B cell (primary cell): ENCODE data around the gene TBL1XR1. TPM values are rescaled to one million over a fixed set of nuclear protein-coding genes. Genes with fewer than 3 reads are reported as not detected.

Experiments
- ATAC-seq: fragments of 200-7000 bp; cut with Tn5 transposase; one replicate; pipeline ENCODE4 v1.10.0; 2021; ENCODE audit warnings: low read depth, mild to moderate bottlenecking, moderate number of reproducible peaks, moderate library complexity
- CTCF ChIA-PET: fragments of 350-600 bp; sonication (Branson Sonifier 250); formaldehyde crosslinking; loops from one replicate; lab custom pipeline; 2021; ENCODE audit warnings: antibody characterized with exemption, inconsistent platforms; lab: Charles Lee
- POLR2A ChIA-PET: fragments of 350-600 bp; sonication (Branson Sonifier 250); formaldehyde crosslinking; loops from one replicate; lab custom pipeline; 2021; ENCODE audit warnings: antibody characterized with exemption; lab: Charles Lee
- DNase-seq: peaks from one replicate; pipeline ENCODE4 v3.0.0; 2013
- H2AFZ ChIP-seq: 2 replicates; pipeline ENCODE4 v1.6.1; 2012; ENCODE audit warnings: mild to moderate bottlenecking, low read depth, low read length; ENCODE audit not compliant: insufficient read depth, poor library complexity, severe bottlenecking
- H3K27ac ChIP-seq, 2 donors: 1 replicate in 1 of 2; 2 replicates in 1 of 2; pipeline ENCODE4 v1.5.1; 2012 to 2013; ENCODE audit warnings: low read length in 2 of 2, mild to moderate bottlenecking in 2 of 2, moderate library complexity in 1 of 2
- H3K27me3 ChIP-seq, 4 experiments: fragments of 200-600 bp in 1 of 4; sonication (generic) in 1 of 4; replicated peaks in 1 of 4; 1 replicate in 2 of 4; 2 replicates in 2 of 4; pipeline versions ENCODE4 v1.6.1 to v1.7.0; 2013 to 2016; ENCODE audit warnings: low read length in 3 of 4, mild to moderate bottlenecking in 2 of 4, mixed read lengths in 1 of 4, moderate library complexity in 1 of 4; ENCODE audit not compliant: insufficient read depth in 4 of 4, control insufficient read depth in 3 of 4; ENCODE audit errors: control extremely low read depth in 1 of 4
- H3K36me3 ChIP-seq, 2 experiments: replicated peaks in 1 of 2; 1 replicate in 1 of 2; 2 replicates in 1 of 2; pipeline versions ENCODE4 v1.6.1 to v1.7.1; 2013; ENCODE audit warnings: low read length in 1 of 2; ENCODE audit not compliant: insufficient read depth in 2 of 2, control insufficient read depth in 1 of 2; ENCODE audit errors: control extremely low read depth in 1 of 2, extremely low read depth in 1 of 2
- H3K4me1 ChIP-seq, 2 donors: fragments of 200-600 bp in 1 of 2; sonication (generic) in 1 of 2; 1 replicate in 1 of 2; 2 replicates in 1 of 2; pipeline versions ENCODE4 v1.5.1 to v1.6.1; 2013 to 2017; ENCODE audit warnings: low read length in 2 of 2; ENCODE audit not compliant: control insufficient read depth in 2 of 2, insufficient read depth in 2 of 2
- H3K4me2 ChIP-seq: replicated peaks from 2 replicates; pipeline ENCODE3; 2012; ENCODE audit warnings: mild to moderate bottlenecking, low read depth, low read length; ENCODE audit not compliant: poor library complexity, severe bottlenecking
- H3K4me3 ChIP-seq, 5 experiments: fragments of 200-600 bp in 1 of 5; sonication (generic) in 1 of 5; 1 replicate in 3 of 5; 2 replicates in 2 of 5; pipeline versions ENCODE4 v1.5.1 to v1.7.0; 2011 to 2016; ENCODE audit warnings: low read length in 4 of 5, mild to moderate bottlenecking in 4 of 5, low read depth in 2 of 5, control low read depth in 1 of 5, moderate library complexity in 1 of 5; ENCODE audit not compliant: insufficient read depth in 1 of 5; ENCODE audit errors: control extremely low read depth in 1 of 5, extremely low read depth in 1 of 5
- H3K79me2 ChIP-seq: fragments of 200-600 bp; sonication (generic); one replicate; pipeline ENCODE4 v1.6.0; 2016; ENCODE audit warnings: low read length; ENCODE audit not compliant: control insufficient read depth, insufficient read depth
- H3K9ac ChIP-seq: fragments of 200-600 bp; sonication (generic); 2 replicates; pipeline ENCODE4 v1.6.1; 2017; ENCODE audit warnings: mild to moderate bottlenecking, low read length, moderate library complexity
- H3K9me3 ChIP-seq, 3 donors: one replicate each; pipeline versions ENCODE4 v1.6.1 to v1.7.1; 2013; ENCODE audit warnings: low read length in 2 of 3; ENCODE audit not compliant: control insufficient read depth in 2 of 3, insufficient read depth in 1 of 3; ENCODE audit errors: control extremely low read depth in 1 of 3
- H4K20me1 ChIP-seq: 2 replicates; pipeline ENCODE4 v1.6.0; 2012; ENCODE audit warnings: mild to moderate bottlenecking, low read length; ENCODE audit not compliant: insufficient read depth, control insufficient read depth, poor library complexity, severe bottlenecking
- H3K27ac Mint-ChIP-seq: one replicate; pipeline ENCODE4 v1.8.0; 2021; ENCODE audit warnings: mixed read lengths
- H3K27me3 Mint-ChIP-seq: one replicate; pipeline ENCODE4 v1.8.0; 2021; ENCODE audit warnings: mixed read lengths
- H3K4me1 Mint-ChIP-seq: one replicate; pipeline ENCODE4 v1.8.0; 2021; ENCODE audit warnings: mixed read lengths
- H3K4me3 Mint-ChIP-seq: one replicate; pipeline ENCODE4 v1.8.0; 2021; ENCODE audit warnings: mixed read lengths
- H3K9me3 Mint-ChIP-seq: one replicate; pipeline ENCODE4 v1.8.0; 2022; ENCODE audit warnings: mixed read lengths; ENCODE audit not compliant: insufficient read depth
- EZH2 ChIP-seq: IDR thresholded peaks from 2 replicates; pipeline ENCODE4 v1.6.1; 2012; ENCODE audit warnings: borderline replicate concordance, low read depth, mild to moderate bottlenecking, moderate library complexity, low read length; ENCODE audit not compliant: insufficient read depth, poor library complexity, severe bottlenecking
- WGBS: methylation state at CpG from one replicate; pipeline ENCODE4 v1.1.5; 2013; ENCODE audit warnings: missing lambda C conversion rate; ENCODE audit not compliant: insufficient coverage; 5-methylcytosine and 5-hydroxymethylcytosine counted together
- intact Hi-C: fragments of 100-400 bp; cut with micrococcal nuclease; formaldehyde crosslinking; loops from one replicate; pipeline ENCODE4 v1.10.0; 2022
- polyA plus RNA-seq: library from polyadenylated mRNA; depleted of rRNA; stranded (reverse); fragments of >200 nt; gene quantifications from 2 replicates; pipeline ENCODE4 v1.2.3, GENCODE V29; 2012
- total RNA-seq, 2 donors: library from RNA; stranded (reverse); fragments of 120-200 nt in 1 of 2; gene quantifications; 1 replicate in 1 of 2; 2 replicates in 1 of 2; pipeline versions ENCODE4 v1.2.3 to v1.2.4, GENCODE V29; 2013 to 2022
- TF ChIP-seq, protein P1 (sequence below): fragments of 200-600 bp; IDR thresholded peaks from one replicate; pipeline ENCODE4 v1.8.0; 2022; ENCODE audit warnings: antibody characterized with exemption, mild to moderate bottlenecking

The TBL1XR1 gene
- total and polyA plus RNA-seq, 2 donors (not counting 1 experiment from before 2014, with no cell fraction given): 17.6 to 128 TPM

GRCh38 chr3:177209509-177209908 lies 12.2 kb upstream of the TBL1XR1 start:
- Histone ChIP-seq H3K36me3 (no peaks in the 10 kb centered on the region), H3K4me2 (no peak overlapping the region), H2AFZ (no peak overlapping the region), H4K20me1 (no peaks in the 10 kb centered on the region), H3K9me3 (no peaks in the 10 kb centered on the region), H3K27me3 (no peaks in the 10 kb centered on the region), H3K9ac (no peak overlapping the region), H3K27ac (no peak overlapping the region), H3K4me1 (no peaks in the 10 kb centered on the region), H3K79me2 (no peaks in the 10 kb centered on the region), H3K4me3 (no peak overlapping the region)
- TF ChIP-seq, protein P1, sequence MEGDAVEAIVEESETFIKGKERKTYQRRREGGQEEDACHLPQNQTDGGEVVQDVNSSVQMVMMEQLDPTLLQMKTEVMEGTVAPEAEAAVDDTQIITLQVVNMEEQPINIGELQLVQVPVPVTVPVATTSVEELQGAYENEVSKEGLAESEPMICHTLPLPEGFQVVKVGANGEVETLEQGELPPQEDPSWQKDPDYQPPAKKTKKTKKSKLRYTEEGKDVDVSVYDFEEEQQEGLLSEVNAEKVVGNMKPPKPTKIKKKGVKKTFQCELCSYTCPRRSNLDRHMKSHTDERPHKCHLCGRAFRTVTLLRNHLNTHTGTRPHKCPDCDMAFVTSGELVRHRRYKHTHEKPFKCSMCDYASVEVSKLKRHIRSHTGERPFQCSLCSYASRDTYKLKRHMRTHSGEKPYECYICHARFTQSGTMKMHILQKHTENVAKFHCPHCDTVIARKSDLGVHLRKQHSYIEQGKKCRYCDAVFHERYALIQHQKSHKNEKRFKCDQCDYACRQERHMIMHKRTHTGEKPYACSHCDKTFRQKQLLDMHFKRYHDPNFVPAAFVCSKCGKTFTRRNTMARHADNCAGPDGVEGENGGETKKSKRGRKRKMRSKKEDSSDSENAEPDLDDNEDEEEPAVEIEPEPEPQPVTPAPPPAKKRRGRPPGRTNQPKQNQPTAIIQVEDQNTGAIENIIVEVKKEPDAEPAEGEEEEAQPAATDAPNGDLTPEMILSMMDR: no peak
- TF ChIP-seq EZH2: no peak
- CTCF ChIA-PET: interaction anchor here (1.0 kb wide), 1 partner anchor 11 kb away, joined by 3 read pairs; no protein-coding TSS in a partner anchor
- Mint-ChIP-seq H3K9me3 (no peaks in the 10 kb centered on the region), H3K4me1 (no peaks in the 10 kb centered on the region), H3K4me3 (no peak overlapping the region), H3K27ac (no peak overlapping the region), H3K27me3 (no peaks in the 10 kb centered on the region)
- POLR2A ChIA-PET: no interaction called here
- intact Hi-C loops: no loop called here
- no peak for ATAC-seq
- 90% methylated on average over 2 of the region's 5 CpGs for WGBS
- DNase-seq: no peak

GRCh38 chr3:177208781-177209180 lies 11.5 kb upstream of the TBL1XR1 start:
- Histone ChIP-seq H3K79me2 (no peaks in the 10 kb centered on the region), H3K27ac (no peak overlapping the region), H3K4me3 (no peak overlapping the region), H3K4me2 (no peak overlapping the region), H3K4me1 (no peaks in the 10 kb centered on the region), H4K20me1 (no peaks in the 10 kb centered on the region), H3K27me3 (no peaks in the 10 kb centered on the region), H2AFZ (no peak overlapping the region), H3K9me3 (peaks cover 0 to 6% (median under 1%) of the 10 kb centered on the region in 3 donors), H3K9ac (no peak overlapping the region), H3K36me3 (no peaks in the 10 kb centered on the region)
- ATAC-seq: no peak
- Mint-ChIP-seq H3K4me1 (no peaks in the 10 kb centered on the region), H3K27me3 (no peaks in the 10 kb centered on the region), H3K27ac (no peak overlapping the region), H3K4me3 (no peak overlapping the region), H3K9me3 (no peaks in the 10 kb centered on the region)
- ChIA-PET CTCF (interaction anchor here (1.0 kb wide), 1 partner anchor 11 kb away, joined by 3 read pairs; no protein-coding TSS in a partner anchor), POLR2A (no interaction called here)
- no peak for DNase-seq
- intact Hi-C loops: no loop called here
- no peak for TF ChIP-seq EZH2
- TF ChIP-seq, protein P1: no peak
- 100% methylated on average over 1 of the region's 3 CpGs for WGBS
